Endothelial cell of umbilical vein (primary cell): ENCODE data around the gene TM9SF2.

Source experiments
- CTCF ChIP-seq, 2 donors: IDR thresholded peaks; 1 replicate in 1 of 2; 2 replicates in 1 of 2; pipeline ENCODE4 v1.5.1; 2011; ENCODE audit warnings: low read length in 2 of 2, mild to moderate bottlenecking in 2 of 2, moderate library complexity in 2 of 2, control low read depth in 1 of 2, inconsistent platforms in 1 of 2, low read depth in 1 of 2; ENCODE audit not compliant: insufficient read depth in 1 of 2; ENCODE audit errors: extremely low read depth in 1 of 2
- EZH2 ChIP-seq: IDR thresholded peaks from 2 replicates; pipeline ENCODE4 v1.6.1; 2012; ENCODE audit warnings: borderline replicate concordance, low read depth, mild to moderate bottlenecking, moderate library complexity, low read length, inconsistent platforms; ENCODE audit not compliant: severe bottlenecking
- FOS ChIP-seq: IDR thresholded peaks from 2 replicates; pipeline ENCODE4 v1.6.1; 2011; ENCODE audit warnings: mild to moderate bottlenecking, low read length, moderate library complexity, borderline replicate concordance; ENCODE audit not compliant: insufficient read depth
- JUN ChIP-seq: IDR thresholded peaks from 2 replicates; pipeline ENCODE4 v1.6.1; 2011; ENCODE audit warnings: borderline replicate concordance, low read depth; ENCODE audit not compliant: insufficient read length, insufficient read depth
- POLR2A ChIP-seq: IDR thresholded peaks from 2 replicates; pipeline ENCODE4 v1.6.1; 2012; ENCODE audit warnings: low read depth, mild to moderate bottlenecking, control low read depth, low read length
- POLR2AphosphoS5 ChIP-seq: IDR thresholded peaks from 2 replicates; pipeline ENCODE4 v1.6.1; 2012; ENCODE audit warnings: low read depth, mild to moderate bottlenecking, control low read depth, low read length, moderate library complexity; ENCODE audit not compliant: insufficient read depth

- TF ChIP-seq EZH2 (no peak), POLR2A (no peak), CTCF (IDR thresholded peaks at IDR 0.05; ENCODE audit: extremely low read depth in 1 of 2, insufficient read depth in 1 of 2, low read depth in 1 of 2, low read length in 2 of 2) (peak; percentile 10 to 11), JUN (peak; percentile 54), POLR2AphosphoS5 (no peak), FOS (peak; percentile 25)
Observed at GRCh38 chr13:99505814-99506269, 4.6 kb downstream of the TM9SF2 start.
